ENCODE data around the gene IL32.

IL32 gene

GRCh38 chr16:3099732-3100499 is 34.5 kb downstream of the IL32 start:
- no peak for TF ChIP-seq CTCF (IDR thresholded peaks at IDR 0.05; ENCODE audit: low read depth, low read length)
- no peak overlapping the region for H3K4me3 ChIP-seq (ENCODE audit: low read depth, low read length)

GRCh38 chr16:3101018-3101840 is 35.8 kb downstream of the IL32 start:
- no peak overlapping the region for H3K4me3 ChIP-seq (ENCODE audit: low read depth, low read length)

GRCh38 chr16:3101841-3102470 is 36.5 kb downstream of the IL32 start:
- no peak overlapping the region for H3K4me3 ChIP-seq (ENCODE audit: low read depth, low read length)
- TF ChIP-seq CTCF (IDR thresholded peaks at IDR 0.05; ENCODE audit: low read depth, low read length), result no peak

More at GRCh38 chr16:3101018-3101840, 35.8 kb downstream of the IL32 start:
- TF ChIP-seq CTCF (IDR thresholded peaks at IDR 0.05; ENCODE audit: low read depth, low read length), result peak; percentile 41

- H3K4me3 ChIP-seq (ENCODE audit: low read depth, low read length), result peak overlapping the region; percentile 63
- no peak for TF ChIP-seq CTCF (IDR thresholded peaks at IDR 0.05; ENCODE audit: low read depth, low read length)
These were observed 40.9 kb downstream of the IL32 start for GRCh38 chr16:3106205-3106928.

DNA sequence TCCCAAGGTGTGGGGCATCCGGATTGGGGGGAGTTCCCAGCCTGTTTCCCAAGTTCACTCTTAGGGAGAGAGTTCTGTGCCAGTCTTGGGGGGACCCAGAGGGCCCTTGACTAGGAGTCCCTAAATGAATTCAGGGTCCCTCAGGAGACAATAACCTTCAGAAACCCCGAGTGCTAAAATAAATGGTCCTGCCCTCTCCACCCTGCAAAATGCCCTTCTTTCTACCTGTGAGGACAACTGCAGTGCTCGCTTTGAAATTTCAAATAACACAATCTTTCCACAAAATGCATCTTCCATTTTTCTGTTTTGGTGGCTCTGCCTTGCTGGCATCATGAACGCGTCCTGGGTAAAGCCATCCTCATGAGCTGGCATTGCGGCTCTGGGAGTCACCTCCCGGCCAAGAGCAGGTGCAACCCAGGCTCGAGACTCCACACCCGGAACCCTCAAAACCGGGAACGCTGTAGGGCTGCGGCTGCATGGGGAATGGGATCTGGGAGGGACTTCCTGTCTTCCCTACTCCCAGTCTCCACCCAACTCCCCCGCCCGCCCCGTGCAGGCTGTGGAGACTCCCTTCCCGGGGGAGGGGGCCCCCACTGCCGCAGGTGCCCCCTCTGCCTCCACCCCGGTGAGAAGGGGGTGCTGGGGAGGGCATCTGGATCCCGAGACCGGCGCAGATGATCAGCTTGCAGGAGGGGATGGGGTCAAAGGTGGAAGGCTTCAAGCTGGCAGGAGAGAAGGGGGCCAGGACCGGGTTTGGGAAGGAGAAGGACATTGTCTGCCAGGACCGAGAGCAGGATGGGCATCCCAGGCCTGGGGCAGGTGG is 46.8 kb downstream of the IL32 start, which contains the start of gene ZNF205:
Gene ZNF205, plus strand, starts transcription at position 529 of the 823 bp plus-strand sequence. CDS start 845 bp downstream, outside the sequence.
- H3K4me3 ChIP-seq (ENCODE audit: low read depth, low read length), result peak within 1 kb of the TSS; percentile 96
- no peak for TF ChIP-seq CTCF (IDR thresholded peaks at IDR 0.05; ENCODE audit: low read depth, low read length)

GRCh38 chr16:3112881-3113574 is 47.6 kb downstream of the IL32 start:
- peak overlapping the region; percentile 96 for H3K4me3 ChIP-seq (ENCODE audit: low read depth, low read length)
- no peak for TF ChIP-seq CTCF (IDR thresholded peaks at IDR 0.05; ENCODE audit: low read depth, low read length)

All from WI38 (cell line).